COR-L47 (cell line): Measurements from ENCODE around the gene SPG21.
"Not testable (repeated sequence)": the region's sequence is repeated elsewhere in the genome, so short reads cannot be mapped to it uniquely, and the experiment has no call there.

Experiments
- DNase-seq: peaks from one replicate; lab custom pipeline; 2025; lab: John Stamatoyannopoulos, UW

Gene SPG21, protein sequence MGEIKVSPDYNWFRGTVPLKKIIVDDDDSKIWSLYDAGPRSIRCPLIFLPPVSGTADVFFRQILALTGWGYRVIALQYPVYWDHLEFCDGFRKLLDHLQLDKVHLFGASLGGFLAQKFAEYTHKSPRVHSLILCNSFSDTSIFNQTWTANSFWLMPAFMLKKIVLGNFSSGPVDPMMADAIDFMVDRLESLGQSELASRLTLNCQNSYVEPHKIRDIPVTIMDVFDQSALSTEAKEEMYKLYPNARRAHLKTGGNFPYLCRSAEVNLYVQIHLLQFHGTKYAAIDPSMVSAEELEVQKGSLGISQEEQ

DNA sequence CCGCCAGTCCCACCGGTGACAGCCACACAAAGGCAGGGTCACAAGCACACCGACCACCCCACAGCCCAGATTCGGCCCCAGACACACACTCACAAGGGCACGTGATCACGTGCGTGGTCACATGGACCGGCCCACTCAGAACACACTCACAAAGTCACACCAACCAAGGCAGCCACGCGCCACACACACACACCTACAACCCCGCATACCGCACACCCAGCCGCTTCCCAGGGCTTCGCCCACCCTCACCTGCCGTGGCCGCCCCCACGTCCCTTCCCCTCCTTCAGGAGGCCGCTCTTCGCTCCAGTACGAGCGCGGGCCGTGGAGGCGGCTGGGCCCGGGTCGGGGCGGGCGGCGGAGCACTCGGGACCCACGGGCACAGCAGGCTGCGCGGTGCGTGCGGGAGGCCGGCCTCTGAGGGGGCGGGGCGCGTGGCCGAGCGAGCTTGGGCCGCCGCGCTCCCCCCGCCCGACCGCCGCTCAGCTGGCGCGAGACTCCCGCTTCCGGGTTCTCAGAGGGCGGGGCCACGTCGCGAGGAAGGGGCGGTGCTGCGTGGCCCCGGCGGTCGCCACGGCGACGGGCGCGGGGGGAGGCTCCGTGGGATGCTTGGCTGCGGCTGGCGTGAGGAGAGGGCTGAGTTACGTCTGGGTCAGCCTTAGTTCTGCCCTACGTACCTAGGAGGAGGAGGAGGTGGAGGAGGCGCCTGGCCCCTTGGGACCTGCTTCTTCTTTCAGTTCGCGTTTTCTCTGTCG is at the start of gene SPG21:
Gene SPG21, minus strand, starts transcription at position 499 of the 752 bp plus-strand sequence. CDS start 6,345 bp downstream, outside the sequence.
- peak; percentile 87 for DNase-seq

DNA sequence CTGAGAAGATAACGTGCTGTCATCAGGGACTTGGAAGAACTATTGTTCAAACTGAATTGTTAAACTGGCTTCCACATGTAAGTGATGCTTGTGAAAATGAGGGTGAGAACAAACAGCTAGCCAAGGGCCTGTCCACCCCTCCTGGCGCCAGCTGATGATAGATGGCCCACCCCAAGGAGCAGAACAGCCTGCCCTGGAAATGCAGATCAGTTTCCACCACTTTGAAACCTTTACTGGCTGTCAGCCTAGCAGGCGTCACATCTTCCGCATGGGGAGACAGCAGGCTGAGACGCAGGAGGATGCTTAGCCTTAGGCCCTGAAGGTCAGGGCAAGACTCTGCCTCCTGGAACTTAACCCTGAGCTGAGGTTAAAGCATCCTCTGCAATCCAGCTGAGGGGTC is 49.1 kb upstream of the SPG21 start:
- DNase-seq = no peak

DNA sequence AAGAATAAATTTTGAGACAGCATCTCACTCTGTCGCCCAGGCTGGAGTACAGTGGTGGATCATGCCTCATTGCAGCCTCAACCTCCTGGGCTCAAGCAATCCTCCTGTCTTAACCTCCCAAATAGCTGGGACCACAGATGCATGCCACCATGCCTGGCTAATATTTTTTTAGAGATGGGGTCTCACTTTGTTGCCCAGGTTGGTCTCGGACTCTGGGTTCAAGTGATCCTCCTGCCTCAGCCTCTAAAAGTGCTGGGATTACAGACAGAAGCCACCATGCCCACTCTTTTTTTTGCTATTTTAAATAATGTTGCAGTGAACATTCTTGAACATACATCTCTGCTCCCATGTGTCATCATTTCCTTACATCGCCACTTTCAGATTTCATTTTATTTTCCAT is 48.7 kb upstream of the SPG21 start:
- DNase-seq = no peak

DNA sequence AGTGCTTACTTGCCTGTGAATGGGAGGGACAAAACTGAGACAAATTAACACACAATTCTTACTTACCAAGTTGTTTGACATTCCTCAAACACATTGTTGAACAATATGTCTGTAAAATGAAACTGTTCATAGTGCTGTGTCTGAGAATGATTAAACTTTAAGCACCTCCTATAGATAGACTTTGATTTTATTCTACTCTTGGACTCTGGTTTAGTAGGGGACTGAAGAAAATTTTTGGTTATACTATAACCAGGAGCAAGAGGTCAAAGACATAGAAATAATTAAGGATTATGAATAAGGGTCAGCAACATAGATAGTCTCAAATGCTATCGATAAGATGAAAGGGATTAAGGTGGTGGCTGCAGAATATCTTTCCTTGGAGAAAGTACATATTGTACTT is 47.6 kb upstream of the SPG21 start:
- DNase-seq = no peak

DNA sequence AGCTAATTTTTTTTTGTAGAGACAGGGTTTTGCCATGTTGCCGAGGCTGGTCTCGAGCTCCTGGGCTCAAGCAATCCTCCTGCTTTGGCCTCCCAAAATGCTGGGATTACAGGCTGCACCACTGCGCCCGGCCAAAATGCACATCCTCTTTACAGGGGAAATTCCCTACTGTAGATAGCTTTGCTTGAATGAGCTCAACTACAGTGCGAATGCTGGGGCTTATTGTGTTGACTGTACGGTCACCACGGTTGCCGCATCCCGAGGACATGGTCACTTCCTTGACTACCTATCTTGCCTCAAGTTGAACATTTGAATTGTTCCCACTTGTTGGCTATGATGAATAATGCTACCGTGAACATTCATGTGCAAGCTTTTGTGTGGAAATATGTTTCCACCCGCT is 45.0 kb upstream of the SPG21 start:
- DNase-seq = no peak

DNA sequence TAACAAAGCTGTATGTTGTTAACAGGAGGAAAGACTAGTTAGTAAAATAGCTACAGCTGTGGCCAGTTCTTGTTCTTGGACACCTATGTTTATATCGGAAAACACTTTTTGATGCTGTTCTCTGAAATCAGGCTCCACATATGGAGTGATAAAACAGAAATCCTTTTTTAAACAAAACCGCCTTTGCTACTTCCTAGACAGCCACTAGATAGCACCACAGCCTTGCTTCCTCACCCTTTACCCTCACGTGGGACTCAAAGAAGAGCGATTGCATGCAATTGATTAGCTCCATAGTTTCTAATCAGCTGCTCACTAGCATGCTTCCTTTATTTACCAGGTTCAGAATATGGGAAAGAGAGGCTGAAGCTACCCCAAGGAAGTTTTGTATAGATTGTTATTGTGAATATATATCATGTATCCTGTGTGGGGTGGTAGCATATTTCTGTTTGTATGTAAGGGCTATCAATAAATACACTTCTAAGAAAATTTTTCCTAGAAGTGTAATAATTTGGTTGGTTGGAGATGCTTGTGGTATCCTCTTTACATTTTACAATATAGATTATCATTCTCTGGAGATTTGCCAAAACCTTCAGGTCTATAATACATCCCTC is 44.0 kb upstream of the SPG21 start:
- DNase-seq = peak; percentile 27

DNA sequence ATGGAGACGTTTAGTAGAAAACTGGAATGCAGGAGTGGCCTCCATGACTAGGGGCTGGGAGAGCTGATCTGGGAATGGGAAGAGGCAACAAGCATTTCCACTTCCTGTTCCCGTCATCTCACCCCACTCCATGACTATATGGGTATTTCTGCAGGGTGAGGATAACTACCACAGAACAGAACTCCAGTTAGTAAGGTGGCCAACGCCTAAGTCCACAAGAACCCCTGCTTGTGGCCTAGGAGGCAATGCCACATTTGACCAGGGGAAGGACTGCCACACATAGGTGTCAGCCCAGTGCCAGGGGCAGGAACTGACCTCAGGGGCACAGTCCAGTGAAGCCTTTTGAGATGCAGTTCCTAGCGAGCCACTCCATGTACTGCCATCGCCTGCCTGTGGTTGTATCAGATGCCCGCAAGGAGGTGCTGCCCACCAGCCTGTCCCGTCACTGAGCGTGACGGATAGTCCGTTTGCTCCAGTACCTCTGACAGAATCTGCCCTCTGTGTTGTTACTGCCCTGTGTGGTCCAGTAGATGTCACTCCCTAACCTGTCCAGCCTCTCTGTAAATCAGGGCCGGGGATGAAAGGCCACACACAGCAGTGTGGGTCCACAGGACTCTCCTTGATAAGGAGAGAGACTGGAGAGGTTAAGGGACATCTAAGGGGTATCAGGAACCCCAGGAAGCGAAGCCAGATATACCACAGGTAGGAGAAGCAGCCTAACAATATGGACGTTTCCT is 43.3 kb upstream of the SPG21 start:
- DNase-seq = no peak

DNA sequence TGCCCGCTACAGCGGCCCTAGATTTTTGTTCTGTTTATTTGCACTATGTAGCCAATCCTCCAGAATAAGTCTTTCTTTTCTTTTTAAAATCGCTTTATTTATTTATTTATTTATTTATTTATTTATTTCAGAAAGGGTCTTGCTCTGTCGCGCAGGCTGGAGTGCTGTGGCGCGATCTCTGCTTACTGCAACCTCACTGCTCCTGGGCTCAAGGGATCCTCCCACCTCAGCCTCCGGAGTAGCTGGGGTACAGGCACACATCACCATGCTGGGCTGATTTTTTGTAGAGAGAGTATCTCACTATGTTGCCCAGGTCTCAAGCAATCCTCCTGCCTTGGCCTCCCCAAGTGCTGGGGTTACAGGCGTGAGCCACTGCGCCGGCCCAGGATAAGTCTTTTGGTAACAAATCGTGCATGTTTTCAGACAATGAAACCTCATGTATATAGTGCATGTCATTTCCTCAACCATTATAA is 40.1 kb upstream of the SPG21 start:
- DNase-seq = no peak

DNA sequence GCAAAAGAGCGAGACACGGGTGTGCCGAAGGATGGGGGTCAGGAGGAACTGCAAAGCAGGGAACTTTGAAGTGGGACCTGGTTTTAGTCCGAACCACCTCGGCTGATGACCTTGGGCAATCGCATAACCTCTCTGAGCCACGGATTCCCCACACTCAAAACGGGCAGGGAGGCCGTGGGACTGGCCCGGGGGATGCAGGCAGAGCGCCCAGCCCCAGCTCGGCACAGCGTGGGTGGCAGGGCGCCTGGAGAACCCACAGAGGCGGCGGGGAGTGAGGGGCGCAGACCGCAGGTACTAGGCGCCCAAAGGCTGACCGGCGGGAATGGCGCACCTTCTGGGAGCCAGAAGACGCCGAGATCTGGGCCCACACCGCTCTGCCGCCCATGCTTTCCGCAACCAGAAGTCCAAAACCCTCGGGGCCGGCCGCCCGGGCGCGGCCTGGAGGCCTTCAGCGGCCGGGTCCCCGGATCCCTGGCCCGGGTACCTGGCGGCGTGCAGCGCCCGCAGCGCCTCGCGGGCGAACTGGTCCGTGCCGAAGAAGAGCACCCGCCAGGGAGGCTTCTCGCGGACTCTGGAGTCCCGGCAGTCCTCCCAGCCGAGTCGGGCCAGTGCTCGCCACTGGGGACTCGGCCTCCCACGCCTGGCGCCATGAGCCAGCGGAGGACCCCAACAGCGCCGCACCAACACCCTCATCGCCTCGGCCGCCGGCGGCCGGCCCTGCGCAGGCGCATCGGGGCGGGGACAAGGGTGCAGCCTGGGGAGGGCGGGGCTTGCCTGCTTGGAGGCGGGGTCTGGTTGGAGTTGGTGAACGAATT is 39.4 kb upstream of the SPG21 start, which contains the start of gene MTFMT:
Gene MTFMT, minus strand, starts transcription at position 719 of the 815 bp plus-strand sequence. Its CDS starts 26 bp downstream, at position 693.
- DNase-seq = peak; percentile 84

DNA sequence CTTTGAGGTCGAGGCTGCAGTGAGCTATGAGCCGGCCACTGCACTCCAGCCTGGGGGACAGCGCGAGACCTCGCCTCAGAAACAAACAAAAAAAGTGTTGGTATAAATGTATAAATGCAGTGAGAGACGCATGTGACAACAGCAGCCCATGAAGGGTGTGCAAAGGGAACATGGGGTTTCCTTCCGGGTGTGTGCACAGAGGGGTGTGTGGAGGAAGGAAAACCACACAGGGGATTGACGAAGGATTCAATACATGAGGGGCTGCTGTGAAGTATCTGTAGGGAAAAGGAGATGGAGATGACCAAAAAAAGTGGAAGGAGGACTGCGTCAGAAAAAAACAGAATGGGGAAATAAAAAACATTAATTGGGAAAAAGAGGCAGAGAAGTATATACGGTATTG is 38.6 kb upstream of the SPG21 start:
- DNase-seq = no peak

DNA sequence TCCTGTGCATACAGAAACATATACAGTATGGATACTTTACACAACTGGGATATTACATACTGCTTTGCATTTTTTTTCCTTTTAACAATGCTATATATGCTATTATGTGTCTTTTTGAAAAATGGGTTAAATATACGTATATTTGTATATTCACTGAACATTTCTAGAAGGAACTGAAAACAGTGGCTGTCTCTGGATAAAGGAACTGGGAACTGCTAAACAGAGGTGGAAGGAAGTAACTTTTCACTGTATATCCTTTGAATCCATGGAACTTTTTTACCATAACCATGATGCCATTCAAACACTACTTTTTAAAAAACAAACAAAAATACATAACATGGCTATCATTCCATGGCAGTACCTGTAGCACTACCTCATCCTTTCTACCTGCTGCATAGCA is 37.9 kb upstream of the SPG21 start:
- no peak for DNase-seq

DNA sequence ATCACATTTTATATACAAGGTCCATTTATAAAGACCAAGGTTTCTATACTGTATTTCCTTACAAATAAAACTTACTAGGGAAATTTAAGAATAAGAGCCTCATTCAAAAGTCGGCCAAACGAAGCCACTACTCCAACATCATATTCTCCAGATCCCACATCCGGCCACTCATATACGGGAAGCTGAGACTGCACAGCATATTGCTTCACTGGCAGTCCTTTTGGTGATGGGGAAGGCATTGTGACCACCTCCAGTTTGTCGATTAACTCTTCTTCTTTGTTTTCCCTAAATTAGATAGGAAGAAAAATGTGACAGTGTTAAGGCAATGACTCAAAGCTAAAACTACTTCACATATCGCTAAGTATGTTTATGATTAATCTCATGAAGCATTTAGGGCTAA is 37.0 kb upstream of the SPG21 start:
- no peak for DNase-seq

DNA sequence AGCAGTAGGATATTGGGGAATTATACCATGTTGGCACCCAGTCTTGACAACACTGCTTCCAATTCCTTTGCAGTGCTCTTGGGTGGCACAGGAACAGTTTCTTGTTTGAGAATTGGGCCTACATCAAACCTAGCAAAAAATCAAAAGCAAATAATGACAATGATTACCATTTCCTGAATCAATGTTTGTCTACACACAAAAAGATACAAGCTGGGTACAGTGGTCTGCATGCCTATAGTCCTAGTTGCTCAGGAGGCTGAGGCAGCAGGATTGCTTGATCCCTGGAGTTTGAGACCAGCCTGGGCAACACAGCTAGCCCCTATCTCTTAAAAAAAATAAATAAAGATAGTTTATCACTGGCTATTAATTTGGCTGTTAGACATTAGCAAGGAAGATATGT is 31.8 kb upstream of the SPG21 start:
- no peak for DNase-seq

DNA sequence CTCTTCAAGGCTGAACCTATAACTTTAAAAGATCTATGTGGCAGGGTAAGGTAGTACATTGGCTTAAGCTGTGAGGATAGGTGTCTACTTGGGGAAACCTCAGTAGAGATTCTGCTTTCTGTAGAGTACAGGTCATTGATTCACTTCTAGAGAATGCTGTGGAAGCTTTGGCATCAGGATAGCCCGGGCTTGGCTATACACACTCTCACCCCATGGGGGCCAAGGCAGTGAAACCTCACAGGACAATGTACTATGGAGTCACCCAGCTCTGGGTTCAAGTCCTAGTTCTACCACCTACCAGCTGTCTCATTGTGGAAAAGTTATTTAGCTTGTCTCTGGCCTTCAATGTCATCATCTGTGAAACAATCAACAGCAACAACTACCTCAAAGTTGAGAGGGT is 30.7 kb upstream of the SPG21 start:
- DNase-seq = no peak

DNA sequence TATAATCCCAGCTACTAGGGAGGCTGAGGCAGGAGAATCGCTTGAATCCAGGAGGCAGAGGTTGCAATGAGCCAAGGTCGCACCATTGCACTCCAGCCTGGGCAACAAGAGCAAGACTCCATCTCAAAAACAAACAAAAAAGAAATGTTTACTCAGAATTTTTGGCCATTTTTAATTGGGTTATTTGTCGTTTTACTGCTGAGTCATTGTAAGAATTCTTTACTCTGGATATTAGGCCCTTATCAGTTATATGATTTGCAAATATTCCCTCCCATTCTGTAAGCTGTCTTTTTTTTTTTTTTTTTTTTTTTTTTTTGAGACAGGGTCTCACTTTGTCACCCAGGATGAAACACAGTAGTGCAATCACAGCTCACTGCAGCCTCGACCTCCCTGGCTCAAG is 21.5 kb upstream of the SPG21 start:
- DNase-seq = not testable (repeated sequence)

DNA sequence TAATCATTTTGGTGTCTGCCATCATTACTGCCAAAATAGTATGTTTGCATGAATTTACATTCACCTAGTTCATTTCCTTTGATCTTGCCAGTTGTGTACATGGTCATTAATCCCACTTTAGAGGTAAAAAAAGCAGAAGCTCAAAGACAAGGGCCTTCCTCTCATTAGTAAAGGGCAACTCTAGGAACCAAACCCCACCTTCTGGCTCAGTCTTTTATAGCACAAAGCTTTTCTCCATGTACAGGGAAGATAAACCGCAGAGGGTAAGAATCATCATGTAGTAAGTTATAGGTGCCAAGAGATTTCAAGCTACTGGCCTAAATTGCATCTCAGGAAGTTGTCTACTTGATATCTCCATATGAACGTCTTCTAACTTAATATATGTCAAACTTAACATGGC is 19.3 kb upstream of the SPG21 start:
- DNase-seq = no peak

DNA sequence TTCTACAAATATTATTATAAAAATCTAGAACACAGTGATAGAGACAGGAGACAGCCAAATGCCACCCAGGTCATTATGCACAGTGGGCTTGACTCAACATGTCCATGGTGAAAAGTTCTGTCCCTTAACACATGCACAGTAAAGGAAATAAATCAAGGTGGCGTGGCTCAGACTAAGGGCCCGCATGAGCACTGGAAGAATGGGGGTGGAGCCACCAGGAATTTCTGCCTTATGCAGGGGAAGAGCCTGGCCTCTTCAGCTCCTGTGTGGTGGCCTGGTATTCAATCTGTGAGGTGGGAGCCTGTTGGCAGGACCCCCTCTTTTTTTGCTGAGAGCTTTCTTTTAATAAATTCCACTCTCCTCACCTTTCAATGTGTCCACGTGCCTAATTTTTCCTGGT is 17.2 kb upstream of the SPG21 start:
- no peak for DNase-seq

DNA sequence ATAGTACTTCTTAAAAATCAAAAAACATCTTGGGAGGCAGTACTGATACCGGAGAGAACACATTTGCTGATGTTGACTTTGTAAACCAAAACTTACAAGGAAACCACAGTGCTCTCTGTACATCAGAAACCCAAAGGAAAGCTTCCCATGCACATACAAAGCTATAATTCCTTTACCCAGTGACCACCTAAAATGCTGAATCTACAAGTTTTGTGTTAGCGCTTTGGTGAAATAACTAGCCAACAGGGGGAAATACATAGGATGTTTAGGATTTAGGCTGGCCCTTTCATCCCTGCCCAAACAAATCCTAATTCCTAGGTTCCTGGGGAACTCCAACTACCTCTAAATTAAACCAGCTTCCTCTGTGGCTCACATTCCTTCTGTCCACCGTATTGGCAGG is 15.3 kb upstream of the SPG21 start:
- DNase-seq = no peak

DNA sequence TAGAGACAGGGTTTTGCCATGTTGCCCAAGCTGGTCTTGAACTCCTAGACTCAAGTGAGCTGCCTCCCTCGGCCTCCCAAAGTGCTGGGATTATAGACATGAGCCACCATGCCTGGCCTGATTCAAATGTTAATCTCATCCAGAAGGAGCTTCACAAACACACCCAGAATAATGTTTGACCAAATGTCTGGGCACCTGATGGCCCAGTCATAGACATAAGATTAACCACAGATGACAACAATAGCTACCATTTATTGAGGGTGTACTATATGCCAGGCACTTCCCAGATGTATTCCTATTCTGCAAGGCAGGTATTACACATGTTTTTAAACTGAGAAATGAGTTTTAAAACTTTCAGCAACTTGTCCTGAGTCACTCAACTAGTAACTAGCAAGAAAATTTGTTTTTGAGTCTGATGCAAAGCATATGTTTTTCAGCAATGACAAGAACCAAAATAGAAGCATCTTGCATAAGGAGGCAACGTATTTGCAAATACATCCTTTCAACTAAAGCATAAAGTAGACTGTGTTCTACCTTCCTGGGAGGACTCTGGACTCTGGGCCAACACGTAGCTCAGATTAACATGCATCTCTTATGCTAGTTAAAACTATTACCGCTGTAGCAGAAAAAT is 8.1 kb upstream of the SPG21 start:
- DNase-seq = no peak

DNA sequence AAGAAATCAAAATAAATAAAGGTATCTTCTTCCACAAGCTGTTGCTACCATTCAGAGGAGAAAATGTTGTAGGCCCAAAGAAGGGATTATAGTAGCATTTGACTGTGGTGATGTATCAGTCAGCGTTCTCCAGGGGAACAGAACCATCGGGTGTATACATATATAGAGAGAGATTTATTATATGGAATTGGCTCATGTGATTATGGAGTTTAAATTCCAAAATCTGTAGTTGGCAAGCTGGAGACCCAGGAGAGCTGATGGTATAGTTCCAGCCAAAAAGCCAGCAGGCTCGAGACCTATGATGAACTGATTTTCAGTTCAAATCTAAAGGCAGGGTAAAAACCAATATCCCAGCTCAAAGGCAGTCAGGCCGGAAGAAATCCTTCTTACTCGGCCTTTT is 7.4 kb upstream of the SPG21 start:
- DNase-seq = no peak

DNA sequence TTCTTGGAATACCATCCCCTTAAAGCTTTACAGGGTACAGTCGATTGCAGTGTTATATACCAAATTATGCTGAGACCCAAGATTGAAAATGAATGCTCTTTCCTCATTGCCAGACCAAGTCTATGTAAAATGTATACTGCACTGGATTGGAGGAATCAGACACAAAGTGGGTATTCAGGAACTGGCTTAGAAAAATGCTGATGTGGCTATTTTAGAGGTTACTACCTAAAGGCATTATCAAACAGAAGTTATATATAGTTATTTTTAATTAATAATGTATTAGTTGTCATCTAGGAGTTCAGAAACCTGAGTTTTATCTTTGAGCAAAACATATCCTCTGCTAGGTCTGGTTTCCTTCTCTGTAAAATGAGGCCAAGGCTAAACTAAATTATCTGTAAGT is 3.6 kb upstream of the SPG21 start:
- DNase-seq = no peak
